Chondrocyte (in vitro differentiated cells): ENCODE measurements around the gene ARHGAP1. TPM values are rescaled to one million over a fixed set of nuclear protein-coding genes. Genes with fewer than 3 reads are reported as not detected.

Experiments
- DNase-seq: peaks from one replicate; pipeline ENCODE4 v3.0.0; 2021; ENCODE audit warnings: mixed read lengths, low spot score
- H3K27ac Mint-ChIP-seq: one replicate; pipeline ENCODE4 v1.8.0; 2021; ENCODE audit warnings: mild to moderate bottlenecking, moderate library complexity, mixed read lengths; ENCODE audit not compliant: unreplicated experiment
- H3K27me3 Mint-ChIP-seq: 2 replicates; pipeline ENCODE4 v1.8.0; 2021; ENCODE audit warnings: low read depth, mixed read lengths
- H3K36me3 Mint-ChIP-seq: 2 replicates; pipeline ENCODE4 v1.8.0; 2021; ENCODE audit warnings: low read depth, mixed read lengths
- H3K4me1 Mint-ChIP-seq: 2 replicates; pipeline ENCODE4 v1.8.0; 2021; ENCODE audit warnings: low read depth, mild to moderate bottlenecking, mixed read lengths
- H3K4me3 Mint-ChIP-seq: one replicate; pipeline ENCODE4 v1.8.0; 2021; ENCODE audit warnings: mild to moderate bottlenecking, moderate library complexity, mixed read lengths; ENCODE audit not compliant: unreplicated experiment
- H3K9me3 Mint-ChIP-seq: 2 replicates; pipeline ENCODE4 v1.8.0; 2021; ENCODE audit warnings: low read depth, mixed read lengths
- CTCF ChIP-seq: fragments of 200-600 bp; sonication (generic); IDR thresholded peaks from 2 replicates; pipeline ENCODE4 v1.5.0; 2021; ENCODE audit warnings: antibody characterized with exemption, mild to moderate bottlenecking, moderate library complexity
- total RNA-seq: library from RNA; stranded (reverse); gene quantifications from 3 replicates; pipeline ENCODE4 v1.2.1, GENCODE V29; 2021

The ARHGAP1 gene
- total RNA-seq, 1 donor from 2014 or later, result 163 TPM

GRCh38 chr11:46693597-46694012 lies 6.8 kb downstream of the ARHGAP1 start:
- peak overlapping the region; percentile 94 for H3K27ac Mint-ChIP-seq
- TF ChIP-seq CTCF, result no peak
- DNase-seq, result no peak
- no peak overlapping the region for H3K4me3 Mint-ChIP-seq
- H3K27me3 Mint-ChIP-seq, result no peaks in the 10 kb centered on the region
- peaks cover 55% of the 10 kb centered on the region for H3K4me1 Mint-ChIP-seq
- H3K36me3 Mint-ChIP-seq, result peaks cover 20% of the 10 kb centered on the region
- no peaks in the 10 kb centered on the region for H3K9me3 Mint-ChIP-seq

GRCh38 chr11:46692450-46692849 lies 8.0 kb downstream of the ARHGAP1 start:
- DNase-seq, result no peak
- Mint-ChIP-seq H3K9me3 (no peaks in the 10 kb centered on the region), H3K27ac (peak overlapping the region; percentile 74), H3K36me3 (peaks cover 21% of the 10 kb centered on the region), H3K27me3 (no peaks in the 10 kb centered on the region), H3K4me1 (peaks cover 51% of the 10 kb centered on the region), H3K4me3 (no peak overlapping the region)
- no peak for TF ChIP-seq CTCF

- Mint-ChIP-seq H3K36me3 (peaks cover 27% of the 10 kb centered on the region), H3K4me3 (no peak overlapping the region), H3K27ac (peak overlapping the region; percentile 50), H3K4me1 (peaks cover 38% of the 10 kb centered on the region), H3K9me3 (no peaks in the 10 kb centered on the region), H3K27me3 (no peaks in the 10 kb centered on the region)
- DNase-seq, result no peak
- TF ChIP-seq CTCF, result no peak
These were observed 9.7 kb downstream of the ARHGAP1 start for GRCh38 chr11:46690702-46691101.

GRCh38 chr11:46686886-46687795 lies 13.3 kb downstream of the ARHGAP1 start:
- Mint-ChIP-seq H3K4me3 (no peak overlapping the region), H3K36me3 (peaks cover 18% of the 10 kb centered on the region), H3K9me3 (no peaks in the 10 kb centered on the region), H3K27ac (peak overlapping the region; percentile 64), H3K4me1 (peaks cover 30% of the 10 kb centered on the region), H3K27me3 (no peaks in the 10 kb centered on the region)
- TF ChIP-seq CTCF, result no peak
- DNase-seq, result no peak

GRCh38 chr11:46684367-46684766 lies 16.1 kb downstream of the ARHGAP1 start:
- Mint-ChIP-seq H3K4me3 (no peak overlapping the region), H3K27ac (no peak overlapping the region), H3K36me3 (peaks cover 21% of the 10 kb centered on the region), H3K27me3 (no peaks in the 10 kb centered on the region), H3K4me1 (peaks cover 30% of the 10 kb centered on the region), H3K9me3 (no peaks in the 10 kb centered on the region)
- no peak for DNase-seq
- no peak for TF ChIP-seq CTCF
